ENCODE measurements around the gene LAG3. TPM values are rescaled to one million over a fixed set of nuclear protein-coding genes. Genes with fewer than 3 reads are reported as not detected.

The LAG3 gene
- total RNA-seq, 1 experiment from 2014 or later = 0.58 TPM

DNA sequence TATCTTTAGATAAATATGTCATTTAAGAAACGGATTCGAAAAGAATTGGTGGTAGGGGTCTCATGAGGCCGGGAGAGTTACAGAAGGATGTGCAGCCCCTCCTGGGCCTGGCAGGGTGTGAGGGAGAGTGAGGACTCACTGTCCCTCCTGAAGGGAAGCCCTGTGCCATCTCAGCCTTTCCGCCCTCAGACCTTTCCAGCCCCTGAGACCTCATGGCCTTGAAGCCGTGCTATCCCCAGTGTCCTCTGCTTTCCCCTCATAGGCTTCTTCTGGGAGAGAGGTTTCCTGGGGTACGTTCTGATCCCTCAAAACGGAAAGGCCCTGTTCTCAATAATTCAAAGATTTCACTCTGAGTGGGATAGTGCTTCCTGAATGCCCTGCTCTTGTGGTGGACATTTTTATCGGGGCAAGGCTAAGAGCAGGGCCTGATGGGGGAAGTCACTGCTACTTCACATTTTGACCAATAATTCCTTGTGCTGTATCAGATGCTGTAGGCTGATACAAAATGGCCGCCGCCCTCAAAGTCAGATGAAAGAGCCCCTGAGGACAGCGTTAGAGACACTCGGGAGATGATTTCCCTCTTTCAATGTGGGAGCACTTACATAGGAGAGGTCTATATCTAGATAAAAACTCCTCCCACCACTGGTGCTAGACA lies 18.3 kb downstream of the LAG3 start:
- no peak for TF ChIP-seq CTCF (IDR thresholded peaks at IDR 0.05; ENCODE audit: unreplicated experiment)
- no peaks in the 10 kb centered on the region for H3K9me3 Mint-ChIP-seq (ENCODE audit: unreplicated experiment)
- H3K36me3 Mint-ChIP-seq (ENCODE audit: insufficient read depth, unreplicated experiment) = no peaks in the 10 kb centered on the region
- no peaks in the 10 kb centered on the region for H3K4me1 Mint-ChIP-seq (ENCODE audit: insufficient read depth, unreplicated experiment)
- DNase-seq (ENCODE audit: unreplicated experiment) = no peak
- H3K27me3 Mint-ChIP-seq (ENCODE audit: insufficient read depth, unreplicated experiment) = peaks cover 44% of the 10 kb centered on the region
- BruUV-seq (replicated peaks) = no TSS peak
- ChIA-PET CTCF (interaction anchor here (0.6 to 3.7 kb wide), 5 partner anchors 10 to 311 kb away, joined by 3 to 19 read pairs (median 5); partner anchors contain the start of gene MLF2), POLR2A (no interaction called here)
- intact Hi-C loops (cut with micrococcal nuclease) = no loop called here
- H3K27ac Mint-ChIP-seq (ENCODE audit: low read depth, unreplicated experiment) = no peak overlapping the region
- H3K4me3 Mint-ChIP-seq (ENCODE audit: unreplicated experiment) = no peak overlapping the region

DNA sequence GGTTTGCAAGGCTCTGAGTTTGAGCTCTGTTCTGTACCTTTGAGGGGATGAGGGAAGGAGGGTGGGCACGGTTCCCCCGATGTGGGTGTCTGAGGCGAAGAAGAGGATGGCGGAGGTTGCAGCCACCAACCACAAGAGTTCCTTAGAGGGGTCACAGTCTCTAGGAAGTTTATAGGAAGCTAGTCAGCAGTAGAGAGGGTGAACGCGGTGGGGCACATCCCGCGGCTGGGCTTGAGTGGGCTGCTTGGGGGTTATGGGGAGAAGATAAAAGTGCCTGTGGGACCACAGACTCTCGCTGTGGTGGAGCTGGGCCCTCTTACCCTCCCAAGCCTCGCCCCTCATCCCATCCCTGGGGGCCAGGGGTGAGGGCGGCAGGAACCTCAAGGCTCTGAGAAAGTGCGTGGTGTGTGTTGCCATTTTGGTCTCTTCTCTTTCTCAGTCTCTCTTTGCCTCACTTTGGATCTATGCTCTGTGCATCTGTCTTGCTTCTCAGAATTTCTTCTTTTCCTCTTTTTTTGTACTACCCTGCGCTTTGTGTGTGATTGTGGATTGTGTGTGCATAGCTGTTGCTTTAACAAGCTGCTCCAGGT lies 19.7 kb downstream of the LAG3 start:
- DNase-seq (ENCODE audit: unreplicated experiment) = no peak
- Mint-ChIP-seq H3K36me3 (ENCODE audit: insufficient read depth, unreplicated experiment) (no peaks in the 10 kb centered on the region), H3K27me3 (ENCODE audit: insufficient read depth, unreplicated experiment) (peaks cover 55% of the 10 kb centered on the region), H3K4me3 (ENCODE audit: unreplicated experiment) (no peak overlapping the region), H3K9me3 (ENCODE audit: unreplicated experiment) (no peaks in the 10 kb centered on the region), H3K4me1 (ENCODE audit: insufficient read depth, unreplicated experiment) (no peaks in the 10 kb centered on the region), H3K27ac (ENCODE audit: low read depth, unreplicated experiment) (no peak overlapping the region)
- ChIA-PET CTCF (interaction anchor here (0.6 to 3.7 kb wide), 7 partner anchors 14 to 106 kb away, joined by 3 to 19 read pairs (median 4); partner anchors contain the start of gene MLF2), POLR2A (no interaction called here)
- BruUV-seq (replicated peaks) = no TSS peak
- no peak for TF ChIP-seq CTCF (IDR thresholded peaks at IDR 0.05; ENCODE audit: unreplicated experiment)
- intact Hi-C loops (cut with micrococcal nuclease) = no loop called here

DNA sequence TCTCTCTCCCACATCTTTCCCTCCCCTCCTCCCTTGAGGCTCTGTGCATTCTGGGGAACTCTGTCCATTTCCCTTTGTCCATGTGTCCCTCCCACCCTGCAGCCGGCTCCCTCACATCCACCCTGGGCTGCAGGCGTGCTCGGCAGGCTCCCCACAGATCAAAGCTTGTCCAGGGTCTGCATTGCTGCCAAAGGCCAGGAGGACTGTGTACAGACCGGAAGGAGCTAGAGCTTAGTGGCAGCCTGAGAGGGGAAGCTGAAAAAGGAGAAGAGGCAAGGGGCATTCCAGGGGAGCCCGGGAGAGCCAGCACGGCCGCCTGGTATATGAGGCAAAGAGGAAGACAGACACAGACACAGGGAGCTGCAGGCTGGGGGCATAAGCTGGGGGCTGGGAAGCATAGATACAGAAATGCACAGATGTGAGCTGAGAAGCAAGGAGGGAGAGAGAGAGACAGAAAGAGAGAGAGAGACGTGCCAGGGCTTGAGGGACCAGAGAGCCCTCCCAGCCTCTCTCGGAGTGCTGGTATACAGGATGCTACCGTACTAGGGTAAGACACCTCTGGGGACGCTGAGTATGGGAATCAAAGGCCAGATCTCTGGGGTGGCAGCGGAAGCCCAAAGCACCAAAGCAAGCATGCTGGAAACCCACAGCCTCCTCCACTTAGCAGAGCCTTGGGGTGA lies 20.3 kb downstream of the LAG3 start:
- intact Hi-C loops (cut with micrococcal nuclease) = no loop called here
- no TSS peak for BruUV-seq (replicated peaks)
- CTCF ChIA-PET = interaction anchor here (0.5 to 3.7 kb wide), 8 partner anchors 15 to 1122 kb away, joined by 3 to 19 read pairs (median 6); partner anchors contain the start of gene MLF2
- no peak overlapping the region for H3K4me3 Mint-ChIP-seq (ENCODE audit: unreplicated experiment)
- no peak for DNase-seq (ENCODE audit: unreplicated experiment)
- peaks cover 58% of the 10 kb centered on the region for H3K27me3 Mint-ChIP-seq (ENCODE audit: insufficient read depth, unreplicated experiment)
- TF ChIP-seq CTCF (IDR thresholded peaks at IDR 0.05; ENCODE audit: unreplicated experiment) = no peak
- no peaks in the 10 kb centered on the region for H3K36me3 Mint-ChIP-seq (ENCODE audit: insufficient read depth, unreplicated experiment)
- no peaks in the 10 kb centered on the region for H3K4me1 Mint-ChIP-seq (ENCODE audit: insufficient read depth, unreplicated experiment)
- no peaks in the 10 kb centered on the region for H3K9me3 Mint-ChIP-seq (ENCODE audit: unreplicated experiment)
- peak overlapping the region; percentile 14 for H3K27ac Mint-ChIP-seq (ENCODE audit: low read depth, unreplicated experiment)
- POLR2A ChIA-PET = no interaction called here

- no TSS peak for BruUV-seq (replicated peaks)
- no peak for DNase-seq (ENCODE audit: unreplicated experiment)
- CTCF ChIA-PET = interaction anchor here (0.7 to 1.8 kb wide), 3 partner anchors 16 to 26 kb away, joined by 3 to 4 read pairs (median 3); no protein-coding TSS in a partner anchor
- Mint-ChIP-seq H3K27ac (ENCODE audit: low read depth, unreplicated experiment) (no peak overlapping the region), H3K27me3 (ENCODE audit: insufficient read depth, unreplicated experiment) (peaks cover 50% of the 10 kb centered on the region), H3K9me3 (ENCODE audit: unreplicated experiment) (no peaks in the 10 kb centered on the region), H3K4me3 (ENCODE audit: unreplicated experiment) (no peak overlapping the region), H3K36me3 (ENCODE audit: insufficient read depth, unreplicated experiment) (no peaks in the 10 kb centered on the region), H3K4me1 (ENCODE audit: insufficient read depth, unreplicated experiment) (no peaks in the 10 kb centered on the region)
- POLR2A ChIA-PET = no interaction called here
- intact Hi-C loops (cut with micrococcal nuclease) = no loop called here
- TF ChIP-seq CTCF (IDR thresholded peaks at IDR 0.05; ENCODE audit: unreplicated experiment) = no peak
These were observed 22.8 kb downstream of the LAG3 start for GRCh38 chr12:6795088-6795487.
